Lower lobe of right lung (tissue), 2 donors: ENCODE results near the gene ZNF157. TPM values are rescaled to one million over a fixed set of nuclear protein-coding genes. Genes with fewer than 3 reads are reported as not detected.

Experiments
- ATAC-seq, 2 donors: fragments of 200-7000 bp; cut with Tn5 transposase; one replicate each; pipeline ENCODE4 v1.9.1; 2020 to 2022; ENCODE audit warnings: mild to moderate bottlenecking in 2 of 2, moderate library complexity in 2 of 2
- DNase-seq: peaks from one replicate; pipeline ENCODE4 v3.0.0-alpha.2; 2020
- H3K27ac ChIP-seq: fragments of 200-600 bp; one replicate; pipeline ENCODE4 v1.8.0; 2022
- H3K27me3 ChIP-seq: fragments of 200-600 bp; one replicate; pipeline ENCODE4 v1.8.0; 2022; ENCODE audit warnings: low read depth
- H3K36me3 ChIP-seq: fragments of 200-600 bp; one replicate; pipeline ENCODE4 v1.8.0; 2022; ENCODE audit warnings: mild to moderate bottlenecking
- H3K4me1 ChIP-seq: fragments of 200-600 bp; one replicate; pipeline ENCODE4 v1.8.0; 2022
- H3K4me3 ChIP-seq: fragments of 200-600 bp; one replicate; pipeline ENCODE4 v1.8.0; 2022; ENCODE audit warnings: mild to moderate bottlenecking
- H3K9me3 ChIP-seq: fragments of 200-600 bp; one replicate; pipeline ENCODE4 v1.8.0; 2022
- CTCF ChIP-seq: fragments of 200-600 bp; IDR thresholded peaks from one replicate; pipeline ENCODE4 v1.8.0; 2022; ENCODE audit warnings: antibody characterized with exemption, mild to moderate bottlenecking
- intact Hi-C: fragments of 100-400 bp; cut with DNase I; formaldehyde crosslinking; loops from one replicate; pipeline ENCODE4 v1.11.0; 2022
- total RNA-seq: library from RNA; stranded (reverse); fragmentation: NEBNext Ultra II Directional; extraction: Animal tissue kit (Norgen Biotek cat#: 25700); gene quantifications from one replicate; pipeline ENCODE4 v1.2.1, GENCODE V29; 2021
- donor health status: DM: no; HTN: yes; CAD: no; lungs with severe emphysema.

Gene ZNF157
- total RNA-seq, 1 donor from 2014 or later: 0.21 TPM

- TF ChIP-seq CTCF: no peak
- H3K4me3 ChIP-seq: no peak overlapping the region
- H3K27me3 ChIP-seq: no peaks in the 10 kb centered on the region
- DNase-seq: no peak
- ATAC-seq: no peak
- no peaks in the 10 kb centered on the region for H3K4me1 ChIP-seq
- no peaks in the 10 kb centered on the region for H3K36me3 ChIP-seq
- H3K27ac ChIP-seq: no peak overlapping the region
- intact Hi-C loops: no loop called here
- H3K9me3 ChIP-seq: no peaks in the 10 kb centered on the region
These were observed 11.9 kb upstream of the ZNF157 start for GRCh38 chrX:47358387-47359065.

GRCh38 chrX:47360423-47361179 is 9.8 kb upstream of the ZNF157 start:
- no peak overlapping the region for H3K4me3 ChIP-seq
- DNase-seq: no peak
- no peak overlapping the region for H3K27ac ChIP-seq
- H3K4me1 ChIP-seq: no peaks in the 10 kb centered on the region
- intact Hi-C loops: no loop called here
- H3K27me3 ChIP-seq: no peaks in the 10 kb centered on the region
- no peak for ATAC-seq
- H3K36me3 ChIP-seq: no peaks in the 10 kb centered on the region
- no peak for TF ChIP-seq CTCF
- H3K9me3 ChIP-seq: no peaks in the 10 kb centered on the region

- intact Hi-C loops: no loop called here
- peak; percentile 75 for DNase-seq
- peak overlapping the region; percentile 39 for H3K4me3 ChIP-seq
- peak; percentile 92 to 97 for ATAC-seq
- peak overlapping the region; percentile 80 for H3K27ac ChIP-seq
- H3K9me3 ChIP-seq: no peaks in the 10 kb centered on the region
- H3K27me3 ChIP-seq: no peaks in the 10 kb centered on the region
- no peak for TF ChIP-seq CTCF
- H3K4me1 ChIP-seq: no peaks in the 10 kb centered on the region
- no peaks in the 10 kb centered on the region for H3K36me3 ChIP-seq
These were observed 8.6 kb upstream of the ZNF157 start for GRCh38 chrX:47361538-47362511.

- DNase-seq (peak; percentile 66), ATAC-seq (peak; percentile 82 to 84)
- H3K9me3 ChIP-seq: no peaks in the 10 kb centered on the region
- intact Hi-C loops: no loop called here
- peak overlapping the region; percentile 41 for H3K27ac ChIP-seq
- no peak for TF ChIP-seq CTCF
- no peaks in the 10 kb centered on the region for H3K4me1 ChIP-seq
- no peaks in the 10 kb centered on the region for H3K27me3 ChIP-seq
- peak overlapping the region; percentile 54 for H3K4me3 ChIP-seq
- no peaks in the 10 kb centered on the region for H3K36me3 ChIP-seq
These were observed 4.2 kb upstream of the ZNF157 start for GRCh38 chrX:47366041-47366722.

GRCh38 chrX:47373198-47373597 is 2.8 kb downstream of the ZNF157 start:
- DNase-seq (no peak), ATAC-seq (no peak)
- TF ChIP-seq CTCF: no peak
- H3K27me3 ChIP-seq: no peaks in the 10 kb centered on the region
- intact Hi-C loops: no loop called here
- H3K4me1 ChIP-seq: no peaks in the 10 kb centered on the region
- H3K4me3 ChIP-seq: no peak overlapping the region
- H3K36me3 ChIP-seq: no peaks in the 10 kb centered on the region
- no peak overlapping the region for H3K27ac ChIP-seq
- H3K9me3 ChIP-seq: no peaks in the 10 kb centered on the region
